ENCODE results near the gene BACH2. TPM values are rescaled to one million over a fixed set of nuclear protein-coding genes. Genes with fewer than 3 reads are reported as not detected.

Gene BACH2
- total RNA-seq, 1 experiment from 2014 or later: 3.3 TPM

- Histone ChIP-seq H3K27ac (ENCODE audit: low read depth, low read length) (no peak overlapping the region), H3K4me1 (ENCODE audit: control insufficient read depth in 1 of 2, insufficient read depth in 2 of 2, low read length in 2 of 2) (peaks cover 2 to 13% of the 10 kb centered on the region in 2 experiments; a peak in 3 of 4 replicates), H3K9ac (ENCODE audit: low read length) (no peak overlapping the region), H3K9me2 (ENCODE audit: insufficient read depth) (no peaks in the 10 kb centered on the region), H3K4me2 (ENCODE audit: low read length) (no peak overlapping the region), H3K27me3 (ENCODE audit: insufficient read depth, low read length) (no peaks in the 10 kb centered on the region), H3K36me3 (ENCODE audit: control insufficient read depth in 1 of 2, insufficient read depth in 2 of 2, low read length in 2 of 2) (no peaks in the 10 kb centered on the region), H3K79me2 (ENCODE audit: insufficient read depth, low read length) (no peaks in the 10 kb centered on the region), H3K4me3 (replicated peaks in 1 of 2; ENCODE audit: low read depth in 1 of 2, low read length in 2 of 2) (no peak overlapping the region), H4K20me1 (ENCODE audit: insufficient read depth) (no peaks in the 10 kb centered on the region), H2AFZ (ENCODE audit: low read depth, low read length, poor library complexity, severe bottlenecking) (no peak overlapping the region), H3K9me3 (ENCODE audit: control insufficient read depth in 1 of 2, insufficient read depth in 1 of 2, low read depth in 1 of 2, low read length in 2 of 2) (no peaks in the 10 kb centered on the region)
- CTCF ChIA-PET: no interaction called here
- intact Hi-C loops (cut with micrococcal nuclease): no loop called here
- BruUV-seq (replicated peaks): no TSS peak
- no peak for ATAC-seq
- DNase-seq (ENCODE audit: low read depth, low spot score): no peak
- RAD21 ChIA-PET (ENCODE audit: low non-redundant PET in 1 of 2, low total read pairs in 2 of 2, uncharacterized antibody in 2 of 2, unreplicated experiment in 2 of 2): no interaction called here
- POLR2A ChIA-PET: no interaction called here
- no peak for TF ChIP-seq FOSL1 (IDR thresholded peaks at IDR 0.05; ENCODE audit: low read depth)
- no peak for TF ChIP-seq ELF1 (IDR thresholded peaks at IDR 0.05; ENCODE audit: borderline replicate concordance, low read depth)
- no peak for TF ChIP-seq RAD21 (IDR thresholded peaks at IDR 0.05; ENCODE audit: low read depth)
- TF ChIP-seq ZFX (IDR thresholded peaks at IDR 0.05): no peak
- no peak for TF ChIP-seq YY1 (IDR thresholded peaks at IDR 0.05; ENCODE audit: extremely low read depth, insufficient replicate concordance, low read depth, low read length)
- no peak for TF ChIP-seq EZH2phosphoT487 (IDR thresholded peaks at IDR 0.05; ENCODE audit: borderline replicate concordance)
- TF ChIP-seq CBX3 (IDR thresholded peaks at IDR 0.05; ENCODE audit: low read depth): no peak
- no peak for TF ChIP-seq ATF3 (IDR thresholded peaks at IDR 0.05)
- TF ChIP-seq CTCF (IDR thresholded peaks at IDR 0.05 in 2 of 3, conservative IDR thresholded peaks at IDR 0.05 in 1 of 3; ENCODE audit: borderline replicate concordance in 1 of 3, insufficient read depth in 1 of 3, low read depth in 2 of 3, low read length in 2 of 3): no peak
- TF ChIP-seq JUND (IDR thresholded peaks at IDR 0.05): no peak
- no peak for TF ChIP-seq POLR2A (IDR thresholded peaks at IDR 0.05; ENCODE audit: borderline replicate concordance, extremely low read depth, insufficient read depth, insufficient read length)
- no peak for TF ChIP-seq EZH2 (IDR thresholded peaks at IDR 0.05)
- TF ChIP-seq REST (IDR thresholded peaks at IDR 0.05; ENCODE audit: low read depth): no peak
- no peak for TF ChIP-seq SRF (IDR thresholded peaks at IDR 0.05; ENCODE audit: low read depth)
- no peak for TF ChIP-seq SIN3A (IDR thresholded peaks at IDR 0.05; ENCODE audit: low read depth)
Observed at GRCh38 chr6:89924231-89924630, 372.4 kb downstream of the BACH2 start.

Measured in HCT116 (cell line).